Parathyroid adenoma (tissue), 2 donors: Measurements from ENCODE around the gene PKNOX2.

Source experiments
- H2AFZ ChIP-seq: fragments of 300-600 bp; sonication (generic); one replicate; pipeline ENCODE4 v1.7.0; 2017; ENCODE audit warnings: antibody characterized with exemption, mild to moderate bottlenecking
- H3K27ac ChIP-seq: fragments of 300-600 bp; sonication (generic); one replicate; pipeline ENCODE4 v1.7.0; 2017
- H3K27me3 ChIP-seq: fragments of 300-600 bp; sonication (generic); one replicate; pipeline ENCODE4 v1.7.0; 2017; ENCODE audit warnings: low read length; ENCODE audit not compliant: control insufficient read depth, insufficient read depth
- H3K36me3 ChIP-seq: fragments of 300-600 bp; sonication (generic); one replicate; pipeline ENCODE4 v1.7.0; 2017; ENCODE audit warnings: low read length; ENCODE audit not compliant: control insufficient read depth, insufficient read depth
- H3K4me1 ChIP-seq: fragments of 300-600 bp; sonication (generic); one replicate; pipeline ENCODE4 v1.7.0; 2017; ENCODE audit warnings: control low read depth
- H3K4me2 ChIP-seq: fragments of 300-600 bp; sonication (generic); one replicate; pipeline ENCODE4 v1.7.0; 2017; ENCODE audit warnings: low read length
- H3K4me3 ChIP-seq: fragments of 300-600 bp; sonication (generic); one replicate; pipeline ENCODE4 v1.7.0; 2017; ENCODE audit warnings: low read depth, low read length
- H3K79me2 ChIP-seq: fragments of 300-600 bp; sonication (generic); one replicate; pipeline ENCODE4 v1.7.0; 2017; ENCODE audit warnings: control low read depth
- H3K9ac ChIP-seq: fragments of 300-600 bp; sonication (generic); one replicate; pipeline ENCODE4 v1.7.0; 2017; ENCODE audit warnings: mild to moderate bottlenecking
- H3K9me3 ChIP-seq: fragments of 300-600 bp; sonication (generic); one replicate; pipeline ENCODE4 v1.7.0; 2017; ENCODE audit warnings: low read length; ENCODE audit not compliant: control insufficient read depth
- TF ChIP-seq, protein P1 (sequence below): fragments of 300-600 bp; sonication (generic); IDR thresholded peaks from one replicate; pipeline ENCODE4 v1.7.0; 2017; ENCODE audit warnings: antibody characterized with exemption, mild to moderate bottlenecking
- donor health status: primary hyperparathyroidism.

The PKNOX2 gene

DNA sequence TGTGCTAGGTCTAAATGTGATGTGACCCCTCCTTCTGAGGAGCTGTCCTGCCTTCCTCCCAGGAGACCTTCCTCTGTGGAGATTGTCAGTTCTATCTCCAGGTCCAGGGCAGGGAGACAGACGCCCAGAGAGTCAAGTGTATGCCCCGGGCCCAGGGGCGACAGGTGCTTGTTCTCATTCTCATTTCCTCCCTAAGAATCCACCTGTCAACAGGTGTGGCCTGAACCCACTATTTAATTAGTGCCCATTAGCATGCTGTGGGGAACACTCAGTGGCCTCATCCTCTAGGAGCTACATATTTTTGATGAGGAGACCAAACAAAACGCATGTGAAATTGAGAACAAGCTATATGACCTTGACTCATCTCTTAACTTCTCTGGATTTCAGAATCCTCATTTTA, 9.5 kb downstream of the PKNOX2 start:
- Histone ChIP-seq H3K4me1 (peaks cover 9% of the 10 kb centered on the region), H3K79me2 (no peaks in the 10 kb centered on the region), H3K9me3 (no peaks in the 10 kb centered on the region), H2AFZ (no peak overlapping the region), H3K27me3 (no peaks in the 10 kb centered on the region), H3K36me3 (no peaks in the 10 kb centered on the region), H3K9ac (no peak overlapping the region), H3K4me3 (no peak overlapping the region), H3K4me2 (no peak overlapping the region), H3K27ac (no peak overlapping the region)
- TF ChIP-seq, protein P1, sequence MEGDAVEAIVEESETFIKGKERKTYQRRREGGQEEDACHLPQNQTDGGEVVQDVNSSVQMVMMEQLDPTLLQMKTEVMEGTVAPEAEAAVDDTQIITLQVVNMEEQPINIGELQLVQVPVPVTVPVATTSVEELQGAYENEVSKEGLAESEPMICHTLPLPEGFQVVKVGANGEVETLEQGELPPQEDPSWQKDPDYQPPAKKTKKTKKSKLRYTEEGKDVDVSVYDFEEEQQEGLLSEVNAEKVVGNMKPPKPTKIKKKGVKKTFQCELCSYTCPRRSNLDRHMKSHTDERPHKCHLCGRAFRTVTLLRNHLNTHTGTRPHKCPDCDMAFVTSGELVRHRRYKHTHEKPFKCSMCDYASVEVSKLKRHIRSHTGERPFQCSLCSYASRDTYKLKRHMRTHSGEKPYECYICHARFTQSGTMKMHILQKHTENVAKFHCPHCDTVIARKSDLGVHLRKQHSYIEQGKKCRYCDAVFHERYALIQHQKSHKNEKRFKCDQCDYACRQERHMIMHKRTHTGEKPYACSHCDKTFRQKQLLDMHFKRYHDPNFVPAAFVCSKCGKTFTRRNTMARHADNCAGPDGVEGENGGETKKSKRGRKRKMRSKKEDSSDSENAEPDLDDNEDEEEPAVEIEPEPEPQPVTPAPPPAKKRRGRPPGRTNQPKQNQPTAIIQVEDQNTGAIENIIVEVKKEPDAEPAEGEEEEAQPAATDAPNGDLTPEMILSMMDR = no peak

DNA sequence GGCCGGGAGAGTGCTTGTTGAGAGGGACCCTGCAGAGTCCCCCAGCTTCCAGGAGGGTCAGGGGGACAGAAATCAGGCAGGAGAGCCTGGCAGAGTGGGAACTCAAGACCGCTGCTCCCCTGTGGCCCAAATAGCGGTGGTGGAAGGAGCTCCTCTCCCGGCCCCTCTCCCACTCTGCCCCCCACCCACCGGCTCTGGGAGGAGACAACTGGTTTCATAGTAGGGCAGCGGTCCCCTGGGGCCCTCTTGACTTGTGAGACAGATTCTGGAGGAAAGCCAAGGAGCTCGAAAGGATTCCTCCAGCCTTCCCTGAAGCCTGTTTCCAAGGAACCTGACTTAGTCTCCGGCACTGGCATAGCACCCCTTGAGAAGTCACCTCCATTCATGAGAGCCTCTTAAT, 10.1 kb downstream of the PKNOX2 start:
- no peak overlapping the region for H3K27ac ChIP-seq
- no peaks in the 10 kb centered on the region for H3K79me2 ChIP-seq
- no peak overlapping the region for H2AFZ ChIP-seq
- peaks cover 9% of the 10 kb centered on the region for H3K4me1 ChIP-seq
- H3K4me3 ChIP-seq = no peak overlapping the region
- no peak overlapping the region for H3K9ac ChIP-seq
- no peaks in the 10 kb centered on the region for H3K9me3 ChIP-seq
- no peak overlapping the region for H3K4me2 ChIP-seq
- TF ChIP-seq, protein P1 = no peak
- H3K36me3 ChIP-seq = no peaks in the 10 kb centered on the region
- H3K27me3 ChIP-seq = no peaks in the 10 kb centered on the region

DNA sequence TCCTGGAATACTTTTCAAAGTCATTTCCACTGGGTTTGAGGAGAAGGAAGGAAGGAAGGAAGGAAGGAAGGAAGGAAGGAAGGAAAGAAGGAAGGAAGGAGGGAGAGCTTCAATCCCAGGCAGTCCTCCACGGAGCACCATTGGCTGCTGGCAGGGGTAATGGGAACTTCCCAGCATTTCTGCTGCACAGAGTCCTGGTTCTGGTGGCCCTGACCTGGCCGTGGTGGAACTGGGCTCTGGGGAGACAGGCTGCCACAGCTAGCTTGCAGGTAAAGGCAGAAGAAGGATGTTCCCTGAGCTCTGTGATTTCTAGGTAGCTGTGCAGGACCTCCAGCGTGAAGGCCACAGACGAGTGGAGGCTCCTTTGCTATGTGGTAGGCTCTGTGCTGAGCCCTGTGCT, 10.6 kb downstream of the PKNOX2 start:
- Histone ChIP-seq H2AFZ (no peak overlapping the region), H3K36me3 (no peaks in the 10 kb centered on the region), H3K4me2 (no peak overlapping the region), H3K9ac (no peak overlapping the region), H3K27ac (no peak overlapping the region), H3K4me1 (peaks cover 9% of the 10 kb centered on the region), H3K9me3 (no peaks in the 10 kb centered on the region), H3K4me3 (no peak overlapping the region), H3K79me2 (no peaks in the 10 kb centered on the region), H3K27me3 (no peaks in the 10 kb centered on the region)
- TF ChIP-seq, protein P1 = no peak

DNA sequence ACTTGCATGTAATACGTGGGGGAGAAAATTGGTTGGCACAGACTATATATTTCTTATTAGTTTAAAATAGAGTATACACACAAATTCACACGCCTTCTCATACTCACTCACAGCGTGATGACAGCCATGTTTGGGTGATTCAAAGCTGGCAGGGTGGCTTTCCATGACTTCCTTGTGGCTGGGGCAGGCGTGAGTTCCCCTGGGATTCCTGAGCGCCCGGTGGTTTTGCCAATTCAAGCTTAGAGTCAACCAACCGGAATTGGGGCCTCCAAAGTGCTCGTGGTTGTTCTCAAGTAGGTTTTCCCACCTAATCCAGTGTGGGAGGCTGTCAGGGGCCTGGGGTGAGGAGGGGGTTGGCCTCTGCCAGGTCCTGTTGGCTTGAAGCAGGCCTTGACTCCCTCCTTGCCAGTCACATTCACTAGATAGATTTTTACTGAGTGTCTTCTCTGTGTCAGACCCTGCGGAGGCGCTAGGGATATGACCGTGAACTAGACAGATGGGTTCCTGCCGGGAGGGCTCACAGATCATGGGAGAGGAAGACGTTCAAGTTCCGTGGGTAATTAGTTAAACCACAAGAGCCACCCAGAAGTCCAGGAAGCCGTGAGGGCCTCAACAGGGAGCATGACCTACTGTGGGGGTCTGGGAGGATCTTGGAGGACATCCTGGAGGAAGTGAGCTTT, 11.5 kb downstream of the PKNOX2 start:
- peaks cover 9% of the 10 kb centered on the region for H3K4me1 ChIP-seq
- no peaks in the 10 kb centered on the region for H3K36me3 ChIP-seq
- H3K4me3 ChIP-seq = no peak overlapping the region
- H3K79me2 ChIP-seq = no peaks in the 10 kb centered on the region
- no peaks in the 10 kb centered on the region for H3K9me3 ChIP-seq
- H3K9ac ChIP-seq = no peak overlapping the region
- H3K27me3 ChIP-seq = no peaks in the 10 kb centered on the region
- no peak overlapping the region for H3K27ac ChIP-seq
- H3K4me2 ChIP-seq = no peak overlapping the region
- TF ChIP-seq, protein P1 = no peak
- H2AFZ ChIP-seq = no peak overlapping the region

DNA sequence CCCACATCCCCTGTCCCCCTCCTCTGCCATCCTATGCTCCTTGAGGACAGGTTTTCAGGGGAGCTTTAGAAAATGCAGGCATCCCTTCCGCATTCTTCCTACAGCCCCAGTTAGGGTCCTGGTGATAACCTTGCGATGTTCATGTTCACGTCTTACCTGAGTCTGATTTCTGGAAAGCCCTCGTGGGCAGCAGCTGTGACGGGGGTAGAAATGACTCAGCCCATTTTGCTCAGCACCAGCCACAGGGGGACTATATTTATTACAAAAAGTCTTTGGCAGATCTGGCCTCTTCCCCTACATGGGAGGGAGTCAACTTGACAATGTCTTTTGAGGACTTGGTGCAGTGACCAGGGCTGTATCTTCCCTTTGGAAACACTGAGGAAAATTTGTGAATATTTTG, 12.3 kb downstream of the PKNOX2 start:
- Histone ChIP-seq H3K4me2 (no peak overlapping the region), H3K36me3 (no peaks in the 10 kb centered on the region), H3K27me3 (no peaks in the 10 kb centered on the region), H3K79me2 (no peaks in the 10 kb centered on the region), H3K9ac (no peak overlapping the region), H2AFZ (no peak overlapping the region), H3K4me3 (no peak overlapping the region), H3K27ac (no peak overlapping the region), H3K9me3 (no peaks in the 10 kb centered on the region), H3K4me1 (peaks cover 5% of the 10 kb centered on the region)
- TF ChIP-seq, protein P1 = no peak
